Panc1 (cell line): Measurements from ENCODE around the gene CDC5L. TPM values are rescaled to one million over a fixed set of nuclear protein-coding genes. Genes with fewer than 3 reads are reported as not detected.

Source experiments
- ATAC-seq: fragments of 200-7000 bp; cut with Tn5 transposase; 2 replicates; pipeline ENCODE4 v1.9.1; 2020; ENCODE audit warnings: mild to moderate bottlenecking, moderate library complexity
- BruUV-seq: library from RNA; stranded (reverse); fragments of 400-500 nt; replicated peaks from 2 replicates; lab custom pipeline; 2021; lab: Mats Ljungman, UMichigan
- CTCF ChIA-PET: fragments of 300-600 bp; sonication (Branson Sonifier 250); formaldehyde crosslinking; loops from one replicate; lab custom pipeline; 2022; ENCODE audit warnings: antibody characterized with exemption; lab: Charles Lee
- POLR2A ChIA-PET: fragments of 300-600 bp; sonication (Branson Sonifier 250); formaldehyde crosslinking; loops from one replicate; lab custom pipeline; 2022; ENCODE audit warnings: antibody characterized with exemption; lab: Charles Lee
- DNase-seq: peaks from one replicate; pipeline ENCODE4 v3.0.0-alpha.2; 2010; ENCODE audit warnings: low read depth, low spot score
- H3K27ac ChIP-seq: 2 replicates; pipeline ENCODE4 v1.5.1; 2011; ENCODE audit warnings: mild to moderate bottlenecking, low read length, inconsistent platforms
- H3K27me3 ChIP-seq: fragments of 200-500 bp; sonication (Bioruptor generic); 2 replicates; pipeline ENCODE4 v1.6.0; 2014; ENCODE audit warnings: low read length, inconsistent platforms; ENCODE audit not compliant: control insufficient read depth, insufficient read depth
- H3K36me3 ChIP-seq: fragments of 200-500 bp; sonication (Bioruptor generic); 2 replicates; pipeline ENCODE4 v1.5.1; 2014; ENCODE audit warnings: inconsistent platforms, mild to moderate bottlenecking, low read length, moderate library complexity; ENCODE audit not compliant: control insufficient read depth, insufficient read depth
- H3K4me1 ChIP-seq: 2 replicates; pipeline ENCODE4 v1.5.1; 2011; ENCODE audit warnings: inconsistent platforms, mild to moderate bottlenecking, low read length, moderate library complexity; ENCODE audit not compliant: control insufficient read depth, insufficient read depth
- H3K4me3 ChIP-seq, 2 experiments: 2 replicates each; pipeline ENCODE4 v1.5.1; 2011 to 2012; ENCODE audit warnings: low read depth in 2 of 2, low read length in 2 of 2, mild to moderate bottlenecking in 2 of 2, inconsistent platforms in 1 of 2, moderate library complexity in 1 of 2
- H3K9me3 ChIP-seq: fragments of 200-500 bp; sonication (Bioruptor generic); 2 replicates; pipeline ENCODE4 v1.5.1; 2014; ENCODE audit warnings: low read depth, mild to moderate bottlenecking, inconsistent platforms, low read length, moderate library complexity; ENCODE audit not compliant: control insufficient read depth, insufficient read depth
- CTCF ChIP-seq: fragments of 450-650 bp; IDR thresholded peaks from 2 replicates; pipeline ENCODE4 v1.5.1; 2017; ENCODE audit warnings: mild to moderate bottlenecking
- POLR2AphosphoS5 ChIP-seq: IDR thresholded peaks from 2 replicates; pipeline ENCODE4 v1.6.1; 2012; ENCODE audit warnings: mild to moderate bottlenecking, low read depth, low read length, moderate library complexity
- REST ChIP-seq, 2 experiments: IDR thresholded peaks; 2 replicates each; pipeline ENCODE4 v1.6.1; 2011 to 2012; ENCODE audit warnings: low read depth in 2 of 2, control low read depth in 1 of 2, low read length in 1 of 2, mild to moderate bottlenecking in 1 of 2, moderate library complexity in 1 of 2; ENCODE audit not compliant: insufficient read depth in 1 of 2
- SIN3A ChIP-seq: IDR thresholded peaks from 2 replicates; pipeline ENCODE4 v1.6.1; 2012; ENCODE audit warnings: low read depth, mild to moderate bottlenecking, low read length, moderate library complexity, borderline replicate concordance; ENCODE audit not compliant: insufficient read depth
- TCF7L2 ChIP-seq: IDR thresholded peaks from 2 replicates; pipeline ENCODE4 v1.6.1; 2011; ENCODE audit warnings: mild to moderate bottlenecking, low read depth, low read length, inconsistent platforms
- in situ Hi-C: cut with HindIII; loops from 2 replicates; pipeline ENCODE4 v1.10.0; 2016; ENCODE audit warnings: low sequenced_read_pairs, low pct_unique_long_range_greater_than_20kb
- intact Hi-C: fragments of 100-400 bp; cut with micrococcal nuclease; formaldehyde crosslinking; loops from one replicate; pipeline ENCODE4 v1.10.0; 2022; ENCODE audit not compliant: unreplicated experiment
- total RNA-seq: library from RNA; stranded (reverse); gene quantifications from one replicate; pipeline ENCODE4 v1.2.1, GENCODE V29; 2021; ENCODE audit not compliant: unreplicated experiment

The CDC5L gene
- total RNA-seq, 1 experiment from 2014 or later: 23.3 TPM

DNA sequence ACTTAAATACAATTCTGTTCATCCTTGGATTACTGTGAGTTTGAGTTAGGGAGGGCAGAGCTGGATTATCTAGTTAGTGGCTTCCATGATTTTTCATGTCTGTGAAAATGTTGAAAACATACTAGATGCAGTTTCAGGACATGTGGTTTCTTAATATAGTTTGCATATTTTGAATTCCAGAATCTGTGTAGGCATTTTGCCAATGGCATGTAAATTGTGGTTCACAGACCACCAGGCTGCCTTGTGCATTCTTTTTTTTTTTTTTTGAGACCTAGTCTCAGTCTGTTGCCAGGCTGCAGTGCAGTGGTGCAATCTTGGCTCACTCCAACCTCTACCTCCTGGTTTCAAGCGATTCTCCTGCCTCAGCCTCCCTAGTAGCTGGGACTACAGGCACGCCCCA lies 42.8 kb downstream of the CDC5L start:
- DNase-seq (no peak), ATAC-seq (no peak)
- ChIA-PET CTCF (no interaction called here), POLR2A (no interaction called here)
- no TSS peak for BruUV-seq
- in situ Hi-C loops (no loop called here), intact Hi-C loops (loop anchor here (2.0 kb wide), 1 partner anchor 26 kb away; no protein-coding TSS in a partner anchor)
- H3K36me3 ChIP-seq: peaks cover 35% of the 10 kb centered on the region
- no peaks in the 10 kb centered on the region for H3K9me3 ChIP-seq
- H3K4me3 ChIP-seq: no peak overlapping the region
- TF ChIP-seq POLR2AphosphoS5 (no peak), TCF7L2 (no peak), CTCF (no peak), REST (IDR thresholded peaks at IDR 0.05; ENCODE audit: insufficient read depth in 1 of 2, low read depth in 2 of 2, low read length in 1 of 2) (no peak), SIN3A (no peak)
- H3K27me3 ChIP-seq: no peaks in the 10 kb centered on the region
- no peak overlapping the region for H3K27ac ChIP-seq
- H3K4me1 ChIP-seq: no peaks in the 10 kb centered on the region

DNA sequence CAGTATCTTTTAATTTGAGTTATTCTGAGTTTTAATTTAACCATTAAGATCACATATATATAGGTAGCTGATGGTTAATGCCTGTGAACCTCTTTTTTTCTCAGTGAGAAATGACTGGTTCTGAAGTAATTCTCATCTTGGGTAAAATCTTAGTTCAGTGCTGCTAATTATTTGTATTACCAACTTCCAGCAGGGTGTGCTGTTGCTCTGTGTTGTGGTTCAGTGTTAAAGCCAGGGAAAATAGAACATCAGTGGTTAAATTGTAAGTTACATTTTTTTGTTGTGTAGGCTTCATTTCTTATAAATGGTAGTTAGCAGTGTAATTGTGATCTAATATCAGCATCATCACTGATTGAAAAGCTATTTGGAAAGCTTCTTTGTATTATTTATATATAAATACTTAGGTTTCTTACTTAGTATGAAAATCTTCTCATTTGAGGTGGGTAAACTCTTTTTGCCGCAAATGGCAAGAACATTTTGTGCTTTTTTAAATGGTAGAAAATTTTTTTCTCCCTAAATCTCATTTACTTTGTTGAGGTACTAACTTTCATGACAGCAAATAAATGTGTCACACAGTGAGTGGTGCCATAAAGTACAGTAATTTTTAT lies 43.7 kb downstream of the CDC5L start:
- DNase-seq (no peak), ATAC-seq (peak; percentile 88)
- ChIA-PET POLR2A (no interaction called here), CTCF (interaction anchor here (1.5 kb wide), 1 partner anchor 28 kb away, joined by 4 read pairs; no protein-coding TSS in a partner anchor)
- Histone ChIP-seq H3K9me3 (no peaks in the 10 kb centered on the region), H3K36me3 (peaks cover 29% of the 10 kb centered on the region; the same call in 1 of the 2 replicates), H3K4me1 (no peaks in the 10 kb centered on the region), H3K4me3 (no peak overlapping the region), H3K27me3 (no peaks in the 10 kb centered on the region), H3K27ac (no peak overlapping the region)
- in situ Hi-C loops: no loop called here
- no TSS peak for BruUV-seq
- intact Hi-C loops: loop anchor here (2.0 kb wide), 1 partner anchor 26 kb away; no protein-coding TSS in a partner anchor
- TF ChIP-seq REST (IDR thresholded peaks at IDR 0.05; ENCODE audit: insufficient read depth in 1 of 2, low read depth in 2 of 2, low read length in 1 of 2): no peak
- peak; percentile 76; the same call in 1 of the 2 replicates for TF ChIP-seq CTCF
